Ovary (tissue), 9 donors: ENCODE measurements around the gene BCAS1. TPM values are rescaled to one million over a fixed set of nuclear protein-coding genes. Genes with fewer than 3 reads are reported as not detected.

ENCODE experiments used
- DNase-seq, 5 donors: peaks; one replicate each; pipeline ENCODE4 v3.0.0-alpha.2; 2019 to 2020
- H3K27ac ChIP-seq, 2 donors: fragments of 200-600 bp; one replicate each; pipeline versions ENCODE4 v1.5.1 to v1.8.0; 2019 to 2022
- H3K27me3 ChIP-seq: fragments of 200-600 bp; one replicate; pipeline ENCODE4 v1.8.0; 2022
- H3K36me3 ChIP-seq: fragments of 200-600 bp; sonication (generic); one replicate; pipeline ENCODE4 v1.5.1; 2019
- H3K4me1 ChIP-seq: one replicate; pipeline ENCODE4 v1.8.1; 2013; ENCODE audit warnings: mild to moderate bottlenecking, moderate library complexity; ENCODE audit not compliant: insufficient read depth
- H3K4me3 ChIP-seq: fragments of 200-600 bp; sonication (generic); one replicate; pipeline ENCODE4 v1.5.1; 2017
- H3K9me3 ChIP-seq, 2 donors: fragments of 200-600 bp in 1 of 2; sonication (generic) in 1 of 2; one replicate each; pipeline versions ENCODE4 v1.5.1 to v1.8.1; 2013 to 2019; ENCODE audit warnings: mild to moderate bottlenecking in 1 of 2, moderate library complexity in 1 of 2
- CTCF ChIP-seq, 3 donors: fragments of 450-650 bp in 2 of 3; fragments of 200-600 bp in 1 of 3; IDR thresholded peaks; one replicate each; pipeline versions ENCODE4 v1.5.1 to v1.8.0; 2016 to 2022; ENCODE audit warnings: antibody characterized with exemption in 3 of 3, mild to moderate bottlenecking in 1 of 3
- EP300 ChIP-seq: sonication (generic); formaldehyde crosslinking; IDR thresholded peaks from one replicate; pipeline ENCODE4 v1.6.1; 2017; ENCODE audit warnings: antibody characterized with exemption
- POLR2A ChIP-seq: fragments of 450-650 bp; IDR thresholded peaks from one replicate; pipeline ENCODE4 v1.6.1; 2017; ENCODE audit warnings: antibody characterized with exemption, mild to moderate bottlenecking, moderate library complexity
- WGBS, 3 donors: extraction: QIAGEN DNeasy Blood & Tissue Kit in 1 of 3; methylation state at CpG; one replicate each; pipeline versions ENCODE4 v1.1.5 to v1.1.7; 2013 to 2017; 5-methylcytosine and 5-hydroxymethylcytosine counted together
- intact Hi-C, 4 donors: fragments of 100-400 bp; cut with DNase I; formaldehyde crosslinking; loops; one replicate each; pipeline versions ENCODE4 v1.11.0 to v1.15.1; 2022 to 2023
- polyA plus RNA-seq, 2 donors: library from polyadenylated mRNA; stranded (reverse); fragments of 200-250 nt in 1 of 2; fragments of 350-450 nt in 1 of 2; fragmentation: Illumina TruSeq in 1 of 2; extraction: RNeasy Lipid Tissue Mini Kit (QIAGEN cat#74804) in 1 of 2; gene quantifications; one replicate each; pipeline ENCODE4 v1.2.3, GENCODE V29; 2013 to 2014
- total RNA-seq, 7 donors: library from RNA; depleted of rRNA in 2 of 7; stranded (reverse); fragments of >200 nt in 2 of 7; fragmentation: NEBNext Ultra II Directional in 3 of 7; extraction: Animal tissue kit (Norgen Biotek cat#: 25700) in 3 of 7; gene quantifications; one replicate each; pipeline versions ENCODE4 v1.1.0 to v1.2.4, GENCODE V29; 2016 to 2023
- donor health status: DM: no; HTN: no; CAD: no; lungs with moderate emphysema.
- donor health status: DM: no; HTN: no; CAD: no.
- donor health status: Bipolar disorder and iron deficiency.
- donor health status: DM: yes; HTN: yes; CAD: no.
- donor health status: DM: no; HTN: no; CAD: no.
- donor health status: DM: yes; HTN: yes; CAD: no.

The BCAS1 gene
- total and polyA plus RNA-seq, 9 donors: 0.13 to 0.92 (median 0.51) TPM; not detected in 2

- intact Hi-C loops: no loop called here
- TF ChIP-seq CTCF (IDR thresholded peaks at IDR 0.05): no peak
- no peak for TF ChIP-seq EP300
- TF ChIP-seq POLR2A: no peak
- no peak overlapping the region for H3K4me3 ChIP-seq
- no peaks in the 10 kb centered on the region for H3K27me3 ChIP-seq
- H3K4me1 ChIP-seq: no peaks in the 10 kb centered on the region
- DNase-seq: no peak
- 89 to 93% (median 93%) methylated on average over 2 of the region's 2 CpGs for WGBS, 3 donors
- no peaks in the 10 kb centered on the region for H3K9me3 ChIP-seq
- H3K27ac ChIP-seq: no peak overlapping the region
- H3K36me3 ChIP-seq: no peaks in the 10 kb centered on the region
Measured at GRCh38 chr20:53903652-53903987, 166.8 kb downstream of the BCAS1 start.

GRCh38 chr20:53902968-53903651, 167.3 kb downstream of the BCAS1 start:
- intact Hi-C loops: no loop called here
- H3K27ac ChIP-seq: no peak overlapping the region
- no peaks in the 10 kb centered on the region for H3K27me3 ChIP-seq
- H3K36me3 ChIP-seq: no peaks in the 10 kb centered on the region
- no peak overlapping the region for H3K4me3 ChIP-seq
- no peaks in the 10 kb centered on the region for H3K4me1 ChIP-seq
- H3K9me3 ChIP-seq: no peaks in the 10 kb centered on the region
- WGBS, 3 donors: 95 to 97% (median 95%) methylated on average over 11 of the region's 11 CpGs
- DNase-seq: no peak
- TF ChIP-seq CTCF (IDR thresholded peaks at IDR 0.05) (no peak), POLR2A (no peak), EP300 (no peak)

GRCh38 chr20:53901497-53902096, 168.8 kb downstream of the BCAS1 start:
- H3K9me3 ChIP-seq: no peaks in the 10 kb centered on the region
- WGBS, 3 donors: 58 to 68% (median 64%) methylated on average over 4 of the region's 4 CpGs
- no peaks in the 10 kb centered on the region for H3K4me1 ChIP-seq
- H3K36me3 ChIP-seq: no peaks in the 10 kb centered on the region
- TF ChIP-seq EP300 (no peak), POLR2A (no peak), CTCF (IDR thresholded peaks at IDR 0.05) (no peak)
- no peaks in the 10 kb centered on the region for H3K27me3 ChIP-seq
- no peak overlapping the region for H3K4me3 ChIP-seq
- intact Hi-C loops: no loop called here
- H3K27ac ChIP-seq: no peak overlapping the region
- no peak for DNase-seq

GRCh38 chr20:53901064-53901463, 169.3 kb downstream of the BCAS1 start:
- Histone ChIP-seq H3K9me3 (no peaks in the 10 kb centered on the region), H3K27me3 (no peaks in the 10 kb centered on the region), H3K36me3 (no peaks in the 10 kb centered on the region), H3K4me3 (no peak overlapping the region), H3K4me1 (no peaks in the 10 kb centered on the region), H3K27ac (no peak overlapping the region)
- intact Hi-C loops: no loop called here
- no peak for TF ChIP-seq EP300
- DNase-seq: no peak
- WGBS, 3 donors: 50 to 66% (median 61%) methylated on average over 6 of the region's 6 CpGs

GRCh38 chr20:53900380-53900999, 169.9 kb downstream of the BCAS1 start:
- H3K4me3 ChIP-seq: no peak overlapping the region
- WGBS, 3 donors: 53 to 77% (median 74%) methylated on average over 4 of the region's 4 CpGs

More at GRCh38 chr20:53900380-53900999, 169.9 kb downstream of the BCAS1 start:
- H3K4me1 ChIP-seq: no peaks in the 10 kb centered on the region
- DNase-seq: no peak
- TF ChIP-seq POLR2A (no peak), EP300 (no peak), CTCF (IDR thresholded peaks at IDR 0.05) (no peak)
- H3K36me3 ChIP-seq: no peaks in the 10 kb centered on the region
- intact Hi-C loops: no loop called here
- H3K27me3 ChIP-seq: no peaks in the 10 kb centered on the region
- H3K27ac ChIP-seq: no peak overlapping the region
- H3K9me3 ChIP-seq: no peaks in the 10 kb centered on the region
